Measurements from ENCODE around the gene S100P.

S100P gene

DNA sequence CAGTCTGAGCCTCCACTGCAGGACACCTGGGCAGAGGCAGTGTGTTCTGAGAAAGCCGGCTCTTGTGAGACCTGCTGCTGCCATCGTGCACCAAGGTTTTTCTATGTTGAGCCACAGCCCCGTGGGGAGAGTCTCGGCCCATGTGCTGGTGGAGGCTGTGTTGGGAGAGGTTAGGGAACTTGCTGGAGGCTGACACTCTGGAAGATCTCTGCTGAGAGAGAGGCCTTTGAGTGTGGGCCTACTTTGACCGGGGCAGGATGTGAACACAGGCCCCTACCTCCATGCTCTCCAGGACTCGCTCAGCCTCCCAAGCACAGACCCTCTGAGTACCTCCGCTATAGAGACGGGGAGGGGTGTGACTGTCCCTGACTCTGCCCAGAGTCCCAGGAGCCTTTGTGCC lies 1.3 kb upstream of the S100P start:
- no peak overlapping the region for H3K4me3 ChIP-seq (ENCODE audit: low read depth, low read length)
- no peak for DNase-seq (ENCODE audit: low read depth, low spot score)
- in situ Hi-C loops (cut with HindIII; ENCODE audit: low sequenced_read_pairs): no loop called here
- TF ChIP-seq, protein P1, sequence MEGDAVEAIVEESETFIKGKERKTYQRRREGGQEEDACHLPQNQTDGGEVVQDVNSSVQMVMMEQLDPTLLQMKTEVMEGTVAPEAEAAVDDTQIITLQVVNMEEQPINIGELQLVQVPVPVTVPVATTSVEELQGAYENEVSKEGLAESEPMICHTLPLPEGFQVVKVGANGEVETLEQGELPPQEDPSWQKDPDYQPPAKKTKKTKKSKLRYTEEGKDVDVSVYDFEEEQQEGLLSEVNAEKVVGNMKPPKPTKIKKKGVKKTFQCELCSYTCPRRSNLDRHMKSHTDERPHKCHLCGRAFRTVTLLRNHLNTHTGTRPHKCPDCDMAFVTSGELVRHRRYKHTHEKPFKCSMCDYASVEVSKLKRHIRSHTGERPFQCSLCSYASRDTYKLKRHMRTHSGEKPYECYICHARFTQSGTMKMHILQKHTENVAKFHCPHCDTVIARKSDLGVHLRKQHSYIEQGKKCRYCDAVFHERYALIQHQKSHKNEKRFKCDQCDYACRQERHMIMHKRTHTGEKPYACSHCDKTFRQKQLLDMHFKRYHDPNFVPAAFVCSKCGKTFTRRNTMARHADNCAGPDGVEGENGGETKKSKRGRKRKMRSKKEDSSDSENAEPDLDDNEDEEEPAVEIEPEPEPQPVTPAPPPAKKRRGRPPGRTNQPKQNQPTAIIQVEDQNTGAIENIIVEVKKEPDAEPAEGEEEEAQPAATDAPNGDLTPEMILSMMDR (IDR thresholded peaks at IDR 0.05; ENCODE audit: low read depth, low read length): no peak

DNA sequence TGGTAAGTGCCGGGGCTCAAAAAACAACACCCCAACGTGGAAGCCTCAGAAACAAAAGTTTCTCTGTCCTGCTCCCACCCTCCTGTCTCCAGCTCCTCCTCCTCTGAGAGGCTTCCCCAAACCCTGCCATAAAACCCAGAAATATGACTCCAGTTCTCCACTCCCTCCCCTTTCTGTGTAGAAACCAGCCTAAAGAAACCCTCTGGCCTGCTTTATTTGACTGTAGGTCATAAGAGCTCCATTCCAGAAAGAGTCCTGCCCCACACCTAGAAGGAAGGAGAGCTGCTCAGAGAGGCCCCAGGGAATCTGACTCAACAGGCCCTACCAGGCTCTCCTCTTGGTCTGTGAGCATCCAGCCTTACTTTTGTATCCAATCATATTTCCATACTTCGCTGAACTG lies 872 bp upstream of the S100P start:
- H3K4me3 ChIP-seq (ENCODE audit: low read depth, low read length): no peak overlapping the region

DNA sequence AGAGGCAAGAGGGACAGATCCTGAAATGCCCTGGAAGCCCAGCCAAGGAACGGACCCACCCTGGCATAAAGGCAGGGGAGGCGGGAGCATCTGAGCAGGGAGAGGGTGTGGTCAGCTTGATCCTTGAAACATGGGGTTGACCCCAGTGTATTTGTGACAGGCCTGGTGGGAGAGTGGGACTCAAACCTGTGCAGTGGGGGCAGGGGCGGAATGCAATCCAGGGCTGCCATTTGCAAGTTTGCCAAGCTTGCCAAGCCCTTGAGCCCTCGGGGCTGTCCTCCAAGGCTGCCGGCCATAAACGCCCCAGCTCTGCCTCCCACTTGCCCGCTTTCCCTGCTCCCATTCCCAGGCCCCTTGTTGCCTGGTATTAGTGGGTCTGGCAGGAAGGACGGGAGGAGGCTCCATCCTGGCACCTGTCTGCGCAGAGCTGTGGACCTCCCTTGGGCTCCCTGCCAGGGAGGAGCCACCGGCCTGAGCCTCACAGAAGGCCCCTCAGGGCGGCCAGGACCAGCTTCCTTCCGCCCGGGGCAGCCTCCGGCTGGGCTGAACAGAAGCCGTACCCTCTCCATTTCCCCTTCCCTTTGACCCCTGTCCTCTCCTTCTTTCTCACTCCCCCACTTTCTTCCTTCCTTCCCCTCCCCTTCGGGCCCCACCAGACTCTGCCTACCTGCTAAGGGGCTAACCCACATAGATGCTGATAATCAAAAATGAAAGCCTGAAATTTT lies 661 bp downstream of the S100P start:
- TF ChIP-seq, protein P1 (IDR thresholded peaks at IDR 0.05; ENCODE audit: low read depth, low read length): no peak
- in situ Hi-C loops (cut with HindIII; ENCODE audit: low sequenced_read_pairs): no loop called here
- H3K4me3 ChIP-seq (ENCODE audit: low read depth, low read length): no peak overlapping the region
- no peak for DNase-seq (ENCODE audit: low read depth, low spot score)

More for the DNA sequence above, 872 bp upstream of the S100P start:
- peak; percentile 12 for DNase-seq (ENCODE audit: low read depth, low spot score)
- in situ Hi-C loops (cut with HindIII; ENCODE audit: low sequenced_read_pairs): no loop called here
- TF ChIP-seq, protein P1 (IDR thresholded peaks at IDR 0.05; ENCODE audit: low read depth, low read length): no peak

DNA sequence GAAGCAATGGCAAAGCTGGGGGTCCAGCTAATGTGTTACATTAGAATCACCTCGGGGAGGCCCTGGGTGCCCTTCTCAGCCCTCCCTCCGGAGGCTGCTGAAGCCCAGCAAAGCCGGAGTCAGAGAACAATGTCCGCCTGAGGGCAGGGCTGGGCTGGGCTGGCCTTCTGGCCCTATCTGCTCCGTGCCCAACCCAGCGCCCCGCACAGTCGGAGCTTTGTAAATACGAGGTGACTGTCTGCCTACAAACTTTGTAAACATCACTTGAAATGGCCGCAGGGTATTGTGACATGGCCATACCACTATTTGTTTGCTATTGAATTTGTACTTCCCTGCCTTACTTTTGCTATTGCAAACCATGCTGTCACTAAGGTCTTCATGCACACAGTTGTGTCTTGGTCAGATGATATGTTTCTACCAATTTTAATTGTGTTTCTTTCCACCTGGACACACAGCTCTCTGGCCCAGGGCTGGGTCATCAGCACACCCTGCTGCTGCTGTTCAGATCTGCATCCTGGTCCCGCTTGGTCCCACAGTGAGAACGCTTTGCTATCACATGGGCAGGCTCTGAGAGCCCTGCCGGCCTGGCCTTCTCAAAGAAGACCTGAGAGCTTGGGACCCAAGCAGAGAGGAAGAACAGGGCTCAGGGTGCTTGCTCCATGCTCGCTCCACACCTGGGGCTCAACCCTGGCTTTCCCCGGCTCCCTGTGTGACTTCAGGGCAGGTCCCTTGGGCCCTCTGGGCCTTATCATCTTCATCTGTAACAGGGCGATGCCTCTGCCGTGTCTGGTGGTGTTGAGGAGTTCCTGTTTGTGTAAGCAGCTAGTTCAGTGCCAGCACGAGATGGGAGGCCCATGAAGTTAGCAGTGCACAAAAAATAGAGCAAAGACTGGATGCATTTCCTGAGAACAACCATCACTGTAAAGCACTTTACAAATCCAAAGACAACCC lies 2.3 kb downstream of the S100P start:
- in situ Hi-C loops (cut with HindIII; ENCODE audit: low sequenced_read_pairs): no loop called here
- no peak overlapping the region for H3K4me3 ChIP-seq (ENCODE audit: low read depth, low read length)
- TF ChIP-seq, protein P1 (IDR thresholded peaks at IDR 0.05; ENCODE audit: low read depth, low read length): no peak
- no peak for DNase-seq (ENCODE audit: low read depth, low spot score)

DNA sequence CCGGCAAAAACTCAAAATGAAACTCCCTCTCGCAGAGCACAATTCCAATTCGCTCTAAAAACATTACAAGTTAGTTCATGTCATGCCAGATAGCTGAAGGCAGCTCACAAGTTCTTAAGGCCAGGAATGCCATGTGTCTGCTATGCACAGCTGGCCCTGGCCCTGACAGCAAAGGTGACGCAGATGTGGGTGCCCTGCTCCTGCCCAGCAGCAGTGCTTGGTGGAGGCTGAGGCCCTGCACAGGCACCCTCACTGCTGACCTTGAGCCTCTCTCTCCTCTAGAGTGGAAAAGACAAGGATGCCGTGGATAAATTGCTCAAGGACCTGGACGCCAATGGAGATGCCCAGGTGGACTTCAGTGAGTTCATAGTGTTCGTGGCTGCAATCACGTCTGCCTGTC lies 2.9 kb downstream of the S100P start:
- H3K4me3 ChIP-seq (ENCODE audit: low read depth, low read length): no peak overlapping the region
- in situ Hi-C loops (cut with HindIII; ENCODE audit: low sequenced_read_pairs): no loop called here
- TF ChIP-seq, protein P1 (IDR thresholded peaks at IDR 0.05; ENCODE audit: low read depth, low read length): no peak
- no peak for DNase-seq (ENCODE audit: low read depth, low spot score)

DNA sequence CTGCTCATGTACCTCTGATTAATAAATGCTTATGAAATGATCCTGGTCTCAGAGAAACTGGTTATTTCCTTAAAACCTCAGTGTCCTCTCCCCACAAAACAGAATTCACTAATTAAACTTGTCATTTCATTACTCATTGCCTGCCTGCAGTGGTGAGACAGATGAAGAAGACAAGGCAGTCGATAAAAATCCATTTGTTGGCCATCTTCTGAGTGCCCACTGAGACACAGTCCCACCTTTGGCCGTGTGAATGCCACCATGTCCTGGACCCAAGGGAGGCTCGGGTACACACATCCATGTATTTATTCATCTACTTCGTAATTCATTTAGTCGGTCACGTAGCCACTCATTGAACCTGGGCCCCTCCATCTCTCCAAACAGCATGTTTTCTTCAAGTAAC lies 3.5 kb downstream of the S100P start:
- TF ChIP-seq, protein P1 (IDR thresholded peaks at IDR 0.05; ENCODE audit: low read depth, low read length): no peak
- DNase-seq (ENCODE audit: low read depth, low spot score): no peak
- no peak overlapping the region for H3K4me3 ChIP-seq (ENCODE audit: low read depth, low read length)
- in situ Hi-C loops (cut with HindIII; ENCODE audit: low sequenced_read_pairs): no loop called here

All from astrocyte of the spinal cord (primary cell).